8988T (cell line): Measurements from ENCODE around the gene RPL3.

Experiments used
- DNase-seq: peaks from one replicate; pipeline ENCODE4 v3.0.0; 2011

Gene RPL3

GRCh38 chr22:39297490-39298240, 21.8 kb downstream of the RPL3 start:
- DNase-seq = no peak

- DNase-seq = no peak
Measured at GRCh38 chr22:39296981-39297489, 22.4 kb downstream of the RPL3 start.

- DNase-seq = no peak
Measured at GRCh38 chr22:39296535-39296934, 22.9 kb downstream of the RPL3 start.

GRCh38 chr22:39294571-39295468, 24.6 kb downstream of the RPL3 start:
- no peak for DNase-seq

- DNase-seq = no peak
Measured at GRCh38 chr22:39293766-39294368, 25.6 kb downstream of the RPL3 start.

GRCh38 chr22:39292561-39293074, 26.8 kb downstream of the RPL3 start:
- peak; percentile 75 for DNase-seq

GRCh38 chr22:39292031-39292462, 27.4 kb downstream of the RPL3 start:
- no peak for DNase-seq

GRCh38 chr22:39291523-39291922, 27.9 kb downstream of the RPL3 start:
- no peak for DNase-seq

GRCh38 chr22:39290724-39291161, 28.7 kb downstream of the RPL3 start:
- DNase-seq = no peak

- no peak for DNase-seq
Measured at GRCh38 chr22:39289975-39290720, 29.3 kb downstream of the RPL3 start.

- no peak for DNase-seq
Measured at GRCh38 chr22:39289533-39289932, 29.9 kb downstream of the RPL3 start.

- DNase-seq = no peak
Measured at GRCh38 chr22:39288135-39288898, 31.1 kb downstream of the RPL3 start.

GRCh38 chr22:39287076-39287725, 32.2 kb downstream of the RPL3 start:
- no peak for DNase-seq

- DNase-seq = no peak
Measured at GRCh38 chr22:39284983-39285382, 34.4 kb downstream of the RPL3 start.

GRCh38 chr22:39284142-39284980, 35.1 kb downstream of the RPL3 start:
- no peak for DNase-seq

- no peak for DNase-seq
Measured at GRCh38 chr22:39283322-39284141, 35.9 kb downstream of the RPL3 start.

GRCh38 chr22:39282645-39283321, 36.6 kb downstream of the RPL3 start:
- no peak for DNase-seq

GRCh38 chr22:39281126-39281525, 38.3 kb downstream of the RPL3 start:
- DNase-seq = no peak
